Cardiac fibroblast (primary cell): ENCODE measurements around the gene CCNYL1.
A peak's percentile ranks its signal among the peaks of the same experiment; 100 is the strongest.
"Not testable (repeated sequence)": the region's sequence is repeated elsewhere in the genome, so short reads cannot be mapped to it uniquely, and the experiment has no call there.

Experiments
- DNase-seq, 2 donors: peaks; one replicate each; pipeline versions ENCODE4 v3.0.0 to v3.0.0-alpha.2; 2010; ENCODE audit warnings: low read depth in 2 of 2
- H3K4me3 ChIP-seq, 2 donors: replicated peaks in 1 of 2; 1 replicate in 1 of 2; 2 replicates in 1 of 2; pipeline ENCODE4 v1.5.1; 2011; ENCODE audit warnings: low read depth in 2 of 2, low read length in 2 of 2, mild to moderate bottlenecking in 2 of 2, moderate library complexity in 1 of 2
- CTCF ChIP-seq: IDR thresholded peaks from one replicate; pipeline ENCODE4 v1.5.1; 2011; ENCODE audit warnings: low read depth, mild to moderate bottlenecking, low read length, inconsistent platforms

The CCNYL1 gene

GRCh38 chr2:207759890-207760289 lies 48.5 kb downstream of the CCNYL1 start:
- no peak overlapping the region for H3K4me3 ChIP-seq
- no peak for TF ChIP-seq CTCF
- no peak for DNase-seq

DNA sequence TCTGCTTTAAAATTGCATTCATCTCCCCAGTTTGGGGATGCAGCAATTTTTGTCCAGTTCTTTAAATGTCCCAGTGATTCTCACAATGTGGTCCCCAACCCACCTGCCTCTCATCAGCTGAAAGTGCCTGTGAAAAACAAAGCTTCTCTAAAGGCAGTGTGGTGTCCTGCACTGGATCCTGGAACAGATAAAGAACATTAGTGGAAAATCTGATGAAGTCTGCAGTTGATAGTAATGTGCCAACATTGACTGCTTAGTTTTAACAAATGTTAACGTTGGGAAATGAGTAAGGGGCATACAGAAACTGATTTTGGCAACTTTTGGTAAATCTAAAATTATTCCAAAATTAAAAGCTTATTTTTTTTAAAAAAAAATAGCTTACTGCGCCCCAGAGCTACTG lies 49.0 kb downstream of the CCNYL1 start:
- DNase-seq: no peak
- TF ChIP-seq CTCF: no peak
- H3K4me3 ChIP-seq: no peak overlapping the region

DNA sequence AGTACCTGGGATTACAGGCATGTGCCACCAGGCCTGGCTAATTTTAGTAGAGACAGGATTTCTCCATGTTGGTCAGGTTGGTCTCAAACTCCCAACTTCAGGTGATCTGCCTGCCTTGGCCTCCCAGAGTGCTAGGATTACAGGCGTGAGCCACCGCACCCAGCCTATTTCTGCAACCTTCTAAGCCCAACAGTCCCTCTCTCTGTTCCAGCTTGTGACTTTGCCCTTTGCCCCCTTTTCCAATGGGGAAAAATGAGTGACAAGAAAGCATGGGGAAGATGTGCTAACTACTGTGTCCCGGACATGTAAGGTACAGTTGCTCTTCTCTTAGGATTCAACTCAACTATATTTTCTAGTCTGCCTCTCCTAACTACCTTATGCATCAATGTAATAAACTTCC lies 50.0 kb downstream of the CCNYL1 start:
- H3K4me3 ChIP-seq, DNase-seq: not testable (repeated sequence)

DNA sequence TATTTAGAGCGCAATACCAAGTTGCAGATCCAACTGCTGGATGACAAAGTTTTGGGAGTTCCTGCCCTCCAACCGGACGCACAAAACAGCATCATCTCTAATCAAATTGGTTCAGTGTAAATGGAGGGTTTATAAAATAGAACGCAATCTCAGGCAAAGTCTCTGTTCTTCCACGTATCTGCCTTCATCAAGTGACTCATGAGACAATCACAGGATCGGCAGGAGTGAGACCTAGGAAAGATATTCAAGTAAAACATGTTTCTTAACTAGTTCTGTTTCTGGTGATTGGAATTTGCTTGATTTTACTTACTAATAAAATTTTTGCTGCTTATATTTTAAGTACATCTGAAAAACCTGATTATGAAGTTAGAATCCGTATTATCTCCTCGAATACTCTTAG lies 50.7 kb downstream of the CCNYL1 start:
- no peak for TF ChIP-seq CTCF
- peak in 1 of 2 donors; percentile 50 for DNase-seq
- no peak overlapping the region for H3K4me3 ChIP-seq

DNA sequence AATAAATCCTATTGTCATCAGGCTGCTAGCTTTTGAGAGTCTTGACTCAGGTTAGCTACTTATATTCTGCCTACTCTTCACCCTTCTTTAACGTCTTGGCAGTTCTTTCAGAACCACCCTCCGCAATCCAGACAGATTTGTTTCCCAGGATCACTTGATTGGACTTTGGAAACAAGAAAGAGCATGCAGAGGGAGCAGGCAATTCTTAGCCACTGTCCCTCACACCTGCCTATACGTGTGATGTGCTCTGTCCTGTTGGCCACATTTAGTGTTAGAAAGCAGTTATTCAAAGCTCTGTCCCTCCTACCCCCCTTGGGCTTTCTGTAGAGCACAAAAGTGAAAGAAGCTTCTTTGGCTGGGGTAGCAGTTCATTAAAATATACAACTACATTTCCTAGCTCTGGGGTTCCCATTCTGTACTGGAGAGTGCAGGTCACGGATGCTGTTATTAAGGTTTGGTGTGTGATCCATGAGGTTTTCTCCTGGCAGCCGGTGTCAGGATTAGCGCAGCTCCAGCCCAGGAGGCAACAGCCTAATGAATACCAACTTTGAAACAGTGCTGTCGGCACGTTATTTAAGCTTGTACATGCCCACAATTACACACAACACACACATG lies 52.0 kb downstream of the CCNYL1 start:
- H3K4me3 ChIP-seq: no peak overlapping the region
- DNase-seq: no peak
- no peak for TF ChIP-seq CTCF

DNA sequence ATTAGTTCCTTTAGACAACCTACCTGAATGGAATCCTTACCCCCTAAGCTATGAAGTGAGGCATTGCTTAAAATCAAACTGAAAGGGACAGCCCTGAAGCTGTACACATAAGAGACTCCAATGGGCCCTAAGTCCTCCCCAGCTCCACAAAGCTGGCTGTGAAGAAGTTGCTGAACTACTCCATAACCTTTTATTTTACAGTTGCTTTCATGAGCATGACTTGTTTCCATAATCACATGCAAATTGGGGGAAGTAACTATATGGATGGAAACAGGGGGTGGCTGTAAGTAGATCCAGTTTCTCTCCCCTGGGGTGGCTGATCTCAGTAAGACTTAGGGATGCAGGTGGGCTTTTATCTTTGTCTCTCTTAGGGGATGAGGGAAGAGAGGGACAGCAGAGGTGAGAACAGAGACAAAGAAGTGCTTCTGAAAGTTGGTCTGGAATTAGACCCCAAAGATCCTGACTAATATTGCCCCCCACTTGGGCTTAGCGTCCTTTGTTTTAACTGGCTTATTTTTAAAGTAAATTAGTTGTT lies 52.7 kb downstream of the CCNYL1 start:
- DNase-seq: no peak
- no peak for TF ChIP-seq CTCF
- no peak overlapping the region for H3K4me3 ChIP-seq

- H3K4me3 ChIP-seq: no peak overlapping the region
- DNase-seq: no peak
- no peak for TF ChIP-seq CTCF
These were observed 54.1 kb downstream of the CCNYL1 start for GRCh38 chr2:207765547-207765946.
